ENCODE measurements around the gene CD79B. TPM values are rescaled to one million over a fixed set of nuclear protein-coding genes. Genes with fewer than 3 reads are reported as not detected.
"Not testable (repeated sequence)": the region's sequence is repeated elsewhere in the genome, so short reads cannot be mapped to it uniquely, and the experiment has no call there.

The CD79B gene
- total RNA-seq, 1 experiment from 2014 or later = not detected

DNA sequence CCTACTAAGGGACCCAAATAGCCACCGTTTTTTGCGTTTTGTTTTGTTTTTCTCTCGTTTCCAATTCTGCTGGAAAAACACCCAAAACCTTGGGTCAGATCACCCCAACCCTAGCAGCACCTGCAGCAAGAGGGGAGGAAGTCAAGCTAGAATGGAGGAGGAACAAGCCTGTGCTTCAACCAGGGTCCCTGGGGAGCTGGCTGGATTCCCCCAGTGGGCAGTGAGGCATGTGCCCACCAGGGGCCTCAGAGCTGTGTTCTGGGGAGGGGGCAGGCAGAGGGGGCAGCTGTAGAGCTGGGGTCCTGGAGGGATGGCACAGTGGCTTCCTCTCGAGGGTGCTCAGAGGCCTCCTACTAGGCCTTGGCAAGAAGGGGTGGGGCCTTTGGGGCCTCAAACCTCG is 6.5 kb downstream of the CD79B start:
- no peak overlapping the region for H2AFZ ChIP-seq (ENCODE audit: low read length)
- H3K4me3 ChIP-seq (ENCODE audit: low read length) = no peak overlapping the region
- no peak for DNase-seq
- H3K36me3 ChIP-seq (ENCODE audit: low read depth, low read length) = no peaks in the 10 kb centered on the region
- H3K27me3 ChIP-seq (ENCODE audit: low read length) = no peaks in the 10 kb centered on the region
- H3K9me3 ChIP-seq (ENCODE audit: low read length) = no peaks in the 10 kb centered on the region
- TF ChIP-seq, protein P1, sequence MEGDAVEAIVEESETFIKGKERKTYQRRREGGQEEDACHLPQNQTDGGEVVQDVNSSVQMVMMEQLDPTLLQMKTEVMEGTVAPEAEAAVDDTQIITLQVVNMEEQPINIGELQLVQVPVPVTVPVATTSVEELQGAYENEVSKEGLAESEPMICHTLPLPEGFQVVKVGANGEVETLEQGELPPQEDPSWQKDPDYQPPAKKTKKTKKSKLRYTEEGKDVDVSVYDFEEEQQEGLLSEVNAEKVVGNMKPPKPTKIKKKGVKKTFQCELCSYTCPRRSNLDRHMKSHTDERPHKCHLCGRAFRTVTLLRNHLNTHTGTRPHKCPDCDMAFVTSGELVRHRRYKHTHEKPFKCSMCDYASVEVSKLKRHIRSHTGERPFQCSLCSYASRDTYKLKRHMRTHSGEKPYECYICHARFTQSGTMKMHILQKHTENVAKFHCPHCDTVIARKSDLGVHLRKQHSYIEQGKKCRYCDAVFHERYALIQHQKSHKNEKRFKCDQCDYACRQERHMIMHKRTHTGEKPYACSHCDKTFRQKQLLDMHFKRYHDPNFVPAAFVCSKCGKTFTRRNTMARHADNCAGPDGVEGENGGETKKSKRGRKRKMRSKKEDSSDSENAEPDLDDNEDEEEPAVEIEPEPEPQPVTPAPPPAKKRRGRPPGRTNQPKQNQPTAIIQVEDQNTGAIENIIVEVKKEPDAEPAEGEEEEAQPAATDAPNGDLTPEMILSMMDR (conservative IDR thresholded peaks at IDR 0.05; ENCODE audit: low read depth, low read length) = no peak
- TF ChIP-seq EZH2phosphoT487 (IDR thresholded peaks at IDR 0.05; ENCODE audit: borderline replicate concordance, low read length) = no peak
- TF ChIP-seq EZH2 (IDR thresholded peaks at IDR 0.05; ENCODE audit: low read length, unreplicated experiment) = no peak
- H3K27ac ChIP-seq (ENCODE audit: low read length) = no peak overlapping the region
- BruUV-seq (replicated peaks) = no TSS peak
- no peak overlapping the region for H3K9ac ChIP-seq (ENCODE audit: low read length)
- intact Hi-C loops (cut with micrococcal nuclease) = no loop called here
- no peaks in the 10 kb centered on the region for H3K79me2 ChIP-seq (ENCODE audit: low read length)
- no peaks in the 10 kb centered on the region for H3F3A ChIP-seq (ENCODE audit: low read length, unreplicated experiment)
- no peak for ATAC-seq
- ChIA-PET CTCF (no interaction called here), POLR2A (ENCODE audit: unreplicated experiment) (no interaction called here)
- no peaks in the 10 kb centered on the region for H4K20me1 ChIP-seq (ENCODE audit: low read length)
- H3K4me1 ChIP-seq (ENCODE audit: insufficient read depth, low read length) = no peaks in the 10 kb centered on the region
- no peak overlapping the region for H3K4me2 ChIP-seq (ENCODE audit: low read length)
- H3K9me2 ChIP-seq (replicated peaks; ENCODE audit: low read length) = no peaks in the 10 kb centered on the region

DNA sequence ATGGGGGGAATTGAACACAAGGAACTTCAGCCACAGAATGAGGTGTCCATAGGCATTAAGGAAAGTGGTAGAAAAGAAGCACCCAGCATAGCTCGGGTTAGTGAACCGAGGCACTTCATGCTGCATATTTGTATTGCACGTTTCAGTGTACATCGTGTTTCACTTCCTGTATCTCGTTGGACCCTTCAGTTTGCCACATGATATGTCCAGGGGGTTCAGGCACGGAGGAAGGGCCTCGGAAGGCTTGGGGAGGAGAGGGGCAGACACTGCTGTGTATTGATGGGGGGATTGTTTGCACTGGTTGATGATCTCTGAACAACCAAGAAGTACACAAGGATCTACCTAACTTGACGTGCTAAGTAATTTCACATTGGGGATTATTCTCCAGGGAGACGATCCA is 9.7 kb downstream of the CD79B start:
- DNase-seq; H3K4me3 ChIP-seq (ENCODE audit: low read length); H3K9me2 ChIP-seq (replicated peaks; ENCODE audit: low read length); H3K36me3 ChIP-seq (ENCODE audit: low read depth, low read length); H3F3A ChIP-seq (ENCODE audit: low read length, unreplicated experiment); H3K9me3 ChIP-seq (ENCODE audit: low read length); H3K9ac ChIP-seq (ENCODE audit: low read length); H3K4me2 ChIP-seq (ENCODE audit: low read length); intact Hi-C loops (cut with micrococcal nuclease); ATAC-seq; CTCF ChIA-PET; POLR2A ChIA-PET (ENCODE audit: unreplicated experiment); BruUV-seq (replicated peaks); H3K27ac ChIP-seq (ENCODE audit: low read length); H4K20me1 ChIP-seq (ENCODE audit: low read length); H2AFZ ChIP-seq (ENCODE audit: low read length); H3K27me3 ChIP-seq (ENCODE audit: low read length); H3K4me1 ChIP-seq (ENCODE audit: insufficient read depth, low read length); H3K79me2 ChIP-seq (ENCODE audit: low read length): not testable (repeated sequence)

DNA sequence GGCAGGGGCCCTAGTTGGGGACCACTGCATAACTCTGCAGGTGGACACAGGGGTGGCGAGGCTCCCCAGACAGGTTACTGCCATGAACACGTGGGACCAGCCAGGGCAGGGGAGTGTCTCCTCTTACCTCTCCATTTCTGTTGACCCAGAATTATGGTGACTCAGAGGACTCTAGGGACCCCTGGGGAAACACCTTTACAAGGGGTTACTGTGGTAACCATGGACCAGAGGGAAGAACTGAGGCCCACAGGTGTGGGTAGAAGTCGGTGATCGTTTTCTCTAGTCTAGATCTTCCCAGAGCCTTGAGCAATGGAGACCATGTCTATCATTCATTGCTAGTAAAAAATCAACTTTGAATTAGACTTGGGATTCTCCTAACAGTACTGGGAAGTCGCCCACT is 11.4 kb downstream of the CD79B start:
- H3K27ac ChIP-seq (ENCODE audit: low read length); H3K79me2 ChIP-seq (ENCODE audit: low read length); H3K4me1 ChIP-seq (ENCODE audit: insufficient read depth, low read length); H3K9me3 ChIP-seq (ENCODE audit: low read length); H3K9ac ChIP-seq (ENCODE audit: low read length); H3K4me2 ChIP-seq (ENCODE audit: low read length); H2AFZ ChIP-seq (ENCODE audit: low read length); BruUV-seq (replicated peaks); DNase-seq; H3K9me2 ChIP-seq (replicated peaks; ENCODE audit: low read length); POLR2A ChIA-PET (ENCODE audit: unreplicated experiment); H3K27me3 ChIP-seq (ENCODE audit: low read length); H3K36me3 ChIP-seq (ENCODE audit: low read depth, low read length); ATAC-seq; H3F3A ChIP-seq (ENCODE audit: low read length, unreplicated experiment); H3K4me3 ChIP-seq (ENCODE audit: low read length); intact Hi-C loops (cut with micrococcal nuclease); H4K20me1 ChIP-seq (ENCODE audit: low read length): not testable (repeated sequence)
- CTCF ChIA-PET = interaction anchor here (3.2 kb wide), 1 partner anchor 30 kb away, joined by 22 read pairs; no protein-coding TSS in a partner anchor

DNA sequence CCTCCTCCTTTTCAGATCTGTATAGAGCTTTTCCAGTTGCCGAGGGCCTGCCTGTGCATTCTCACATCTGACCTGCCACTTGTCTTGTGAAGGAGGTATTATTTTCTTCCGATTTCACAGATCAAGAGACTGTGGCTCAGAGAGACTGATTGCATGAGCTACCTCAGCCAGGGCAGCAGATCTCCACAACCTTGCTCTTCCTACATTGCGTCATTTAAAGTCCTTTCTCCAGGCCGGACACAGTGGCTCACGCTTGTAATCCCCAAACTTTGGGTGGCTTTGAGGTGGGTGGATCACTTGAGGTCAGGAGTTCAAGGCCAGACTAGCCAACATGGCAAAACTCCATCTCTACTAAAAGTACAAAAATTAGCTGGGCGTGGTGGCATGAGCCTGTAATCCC is 12.1 kb downstream of the CD79B start:
- DNase-seq; POLR2A ChIA-PET (ENCODE audit: unreplicated experiment); H3K9me2 ChIP-seq (replicated peaks; ENCODE audit: low read length); ATAC-seq; H4K20me1 ChIP-seq (ENCODE audit: low read length); H3K4me3 ChIP-seq (ENCODE audit: low read length); H3K9me3 ChIP-seq (ENCODE audit: low read length); intact Hi-C loops (cut with micrococcal nuclease); H3K4me2 ChIP-seq (ENCODE audit: low read length); H3K27ac ChIP-seq (ENCODE audit: low read length); H3K79me2 ChIP-seq (ENCODE audit: low read length); H2AFZ ChIP-seq (ENCODE audit: low read length); H3K36me3 ChIP-seq (ENCODE audit: low read depth, low read length); H3F3A ChIP-seq (ENCODE audit: low read length, unreplicated experiment); H3K4me1 ChIP-seq (ENCODE audit: insufficient read depth, low read length); H3K9ac ChIP-seq (ENCODE audit: low read length); BruUV-seq (replicated peaks): not testable (repeated sequence)
- peaks cover 14% of the 10 kb centered on the region; the same call in 1 of the 2 replicates for H3K27me3 ChIP-seq (ENCODE audit: low read length)
- CTCF ChIA-PET = interaction anchor here (0.6 to 3.2 kb wide), 11 partner anchors 10 to 213 kb away, joined by 3 to 33 read pairs (median 4); no protein-coding TSS in a partner anchor

Measured in PC-3 (cell line).